Adrenal gland (tissue), 5 donors: ENCODE results near the gene DHX57.

ENCODE experiments used
- CTCF ChIP-seq, 6 experiments: fragments of 450-650 bp in 4 of 6; fragments of 200-600 bp in 2 of 6; sonication (generic) in 1 of 6; IDR thresholded peaks; 1 replicate in 5 of 6; 2 replicates in 1 of 6; pipeline versions ENCODE4 v1.5.1 to v1.8.0; 2016 to 2021; ENCODE audit warnings: antibody characterized with exemption in 6 of 6, mild to moderate bottlenecking in 2 of 6, moderate library complexity in 1 of 6
- POLR2A ChIP-seq, 2 donors: fragments of 450-650 bp; IDR thresholded peaks; one replicate each; pipeline ENCODE4 v1.6.1; 2017; ENCODE audit warnings: antibody characterized with exemption in 2 of 2, mild to moderate bottlenecking in 2 of 2, moderate library complexity in 1 of 2
- donor health status: DM: no; HTN: no; CAD: no.

DNA sequence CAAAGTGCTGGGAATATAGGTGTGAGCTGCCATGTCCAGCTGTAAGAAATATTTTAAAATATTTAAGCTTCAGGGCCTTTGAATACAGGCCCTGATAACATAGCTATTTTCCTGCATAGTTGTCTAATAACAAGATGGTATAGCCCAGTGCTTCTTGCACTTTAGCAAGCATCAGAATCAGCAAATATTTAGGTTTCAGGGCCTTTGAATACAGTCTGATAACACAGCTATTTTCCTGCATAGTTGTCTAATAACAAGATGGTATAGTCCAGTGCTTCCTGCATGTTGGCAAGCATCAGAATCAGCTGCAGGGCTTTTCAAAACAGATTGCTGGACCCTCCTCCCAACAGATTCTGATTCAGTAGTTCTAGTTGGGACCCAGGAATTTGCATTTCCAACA, 92.1 kb downstream of the DHX57 start:
- no peak for TF ChIP-seq CTCF (IDR thresholded peaks at IDR 0.05)
- TF ChIP-seq POLR2A (IDR thresholded peaks at IDR 0.05), result no peak
